H1 (cell line): ENCODE measurements around the gene KRTAP1-5. TPM values are rescaled to one million over a fixed set of nuclear protein-coding genes. Genes with fewer than 3 reads are reported as not detected.

ENCODE experiments used
- CTCF ChIA-PET: fragments of 300-600 bp; sonication (Branson Sonifier 250); formaldehyde crosslinking; loops from one replicate; lab custom pipeline; 2021; ENCODE audit not compliant: partially characterized antibody; lab: Charles Lee
- POLR2A ChIA-PET: fragments of 300-600 bp; sonication (Branson Sonifier 250); formaldehyde crosslinking; loops from one replicate; lab custom pipeline; 2021; ENCODE audit warnings: inconsistent platforms; ENCODE audit not compliant: partially characterized antibody; lab: Charles Lee
- DNase-seq, 2 experiments: peaks; one replicate each; pipeline versions ENCODE4 v3.0.0 to v3.0.0-alpha.2; 2010 to 2022; ENCODE audit warnings: low spot score in 2 of 2, low read depth in 1 of 2, mixed read lengths in 1 of 2
- FAIRE-seq: peaks from 2 replicates; lab custom pipeline; 2011; peaks lifted over from hg19 to GRCh38; lab: Jason Lieb, UNC
- H2AFZ ChIP-seq: 2 replicates; pipeline ENCODE4 v1.8.1; 2012; ENCODE audit warnings: low read length, inconsistent platforms
- H2AK5ac ChIP-seq: 2 replicates; pipeline ENCODE4 v1.6.1; 2013; ENCODE audit warnings: low read depth, low read length
- H2BK120ac ChIP-seq: replicated peaks from 2 replicates; pipeline ENCODE3; 2013; ENCODE audit warnings: low read depth, low read length, inconsistent platforms
- H2BK12ac ChIP-seq: 2 replicates; pipeline ENCODE4 v1.6.1; 2013; ENCODE audit warnings: low read depth, low read length
- H2BK15ac ChIP-seq: 2 replicates; pipeline ENCODE4 v1.6.1; 2013; ENCODE audit warnings: low read length
- H2BK20ac ChIP-seq: 2 replicates; pipeline ENCODE4 v1.6.1; 2013; ENCODE audit warnings: low read length
- H2BK5ac ChIP-seq: 2 replicates; pipeline ENCODE4 v1.6.1; 2013; ENCODE audit warnings: low read depth, low read length
- H3K14ac ChIP-seq: 2 replicates; pipeline ENCODE4 v1.6.1; 2013; ENCODE audit warnings: inconsistent platforms; ENCODE audit not compliant: insufficient read length
- H3K18ac ChIP-seq: 2 replicates; pipeline ENCODE4 v1.6.1; 2013; ENCODE audit warnings: low read length; ENCODE audit errors: extremely low read depth
- H3K23ac ChIP-seq: 2 replicates; pipeline ENCODE4 v1.6.1; 2013; ENCODE audit warnings: inconsistent platforms; ENCODE audit not compliant: insufficient read length
- H3K23me2 ChIP-seq: 2 replicates; pipeline ENCODE4 v1.6.1; 2013; ENCODE audit warnings: low read depth, low read length
- H3K27ac ChIP-seq: 2 replicates; pipeline ENCODE4 v1.6.1; 2011; ENCODE audit warnings: low read depth, low read length, inconsistent platforms
- H3K27me3 ChIP-seq, 4 experiments: replicated peaks in 1 of 4; 1 replicate in 1 of 4; 2 replicates in 3 of 4; pipeline versions ENCODE4 v1.6.1 to v1.8.1; 2011 to 2013; ENCODE audit warnings: low read length in 3 of 4, mild to moderate bottlenecking in 3 of 4, inconsistent platforms in 2 of 4, mixed read lengths in 2 of 4, moderate library complexity in 1 of 4; ENCODE audit not compliant: control insufficient read depth in 3 of 4, insufficient read depth in 3 of 4; ENCODE audit errors: extremely low read depth in 1 of 4
- H3K36me3 ChIP-seq, 4 experiments: 2 replicates each; pipeline versions ENCODE4 v1.6.1 to v1.8.1; 2011 to 2013; ENCODE audit warnings: mild to moderate bottlenecking in 4 of 4, low read length in 3 of 4, moderate library complexity in 2 of 4, control low read depth in 1 of 4, inconsistent platforms in 1 of 4; ENCODE audit not compliant: insufficient read depth in 4 of 4, control insufficient read depth in 2 of 4
- H3K4ac ChIP-seq: replicated peaks from 2 replicates; pipeline ENCODE3; 2013; ENCODE audit warnings: low read length, low read depth, mixed read lengths, inconsistent platforms; ENCODE audit not compliant: insufficient read length
- H3K4me1 ChIP-seq, 4 experiments: replicated peaks in 1 of 4; 1 replicate in 1 of 4; 2 replicates in 3 of 4; pipeline versions ENCODE4 v1.6.1 to v1.8.1; 2011 to 2013; ENCODE audit warnings: low read length in 3 of 4, inconsistent platforms in 2 of 4, mixed read lengths in 1 of 4; ENCODE audit not compliant: insufficient read depth in 4 of 4, control insufficient read depth in 3 of 4
- H3K4me2 ChIP-seq, 2 experiments: 2 replicates each; pipeline versions ENCODE4 v1.6.1 to v1.8.1; 2011 to 2013; ENCODE audit warnings: low read depth in 2 of 2, low read length in 2 of 2, control low read depth in 1 of 2, inconsistent platforms in 1 of 2, mild to moderate bottlenecking in 1 of 2; ENCODE audit not compliant: insufficient read depth in 1 of 2
- H3K4me3 ChIP-seq, 4 experiments: fragments of 200-600, 300-600 bp in 1 of 4; sonication (generic), shearing (Covaris generic), sonication (Bioruptor Twin) in 1 of 4; 2 replicates each; pipeline versions ENCODE4 v1.5.1 to v1.8.1; 2011 to 2016; ENCODE audit warnings: low read length in 4 of 4, low read depth in 3 of 4, control low read depth in 2 of 4, inconsistent platforms in 2 of 4, mild to moderate bottlenecking in 2 of 4, mixed read lengths in 1 of 4, moderate library complexity in 1 of 4; ENCODE audit not compliant: insufficient read depth in 2 of 4; ENCODE audit errors: extremely low read depth in 1 of 4
- H3K56ac ChIP-seq: replicated peaks from 2 replicates; pipeline ENCODE3; 2013; ENCODE audit warnings: low read depth, mild to moderate bottlenecking, mixed read lengths, low read length, inconsistent platforms; ENCODE audit not compliant: insufficient read length
- H3K79me1 ChIP-seq: 2 replicates; pipeline ENCODE4 v1.6.1; 2013; ENCODE audit warnings: low read depth, low read length, control low read depth
- H3K79me2 ChIP-seq, 2 experiments: 2 replicates each; pipeline versions ENCODE4 v1.6.1 to v1.8.1; 2012 to 2013; ENCODE audit warnings: low read length in 2 of 2, mild to moderate bottlenecking in 2 of 2, inconsistent platforms in 1 of 2; ENCODE audit not compliant: insufficient read depth in 2 of 2, control insufficient read depth in 1 of 2
- H3K9ac ChIP-seq, 4 experiments: replicated peaks in 1 of 4; 1 replicate in 1 of 4; 2 replicates in 3 of 4; pipeline versions ENCODE4 v1.6.1 to v1.8.1; 2011 to 2013; ENCODE audit warnings: low read depth in 3 of 4, low read length in 3 of 4, control low read depth in 2 of 4, mild to moderate bottlenecking in 2 of 4, moderate library complexity in 2 of 4, inconsistent platforms in 1 of 4; ENCODE audit errors: extremely low read depth in 1 of 4
- H3K9me3 ChIP-seq, 2 experiments: 2 replicates each; pipeline versions ENCODE4 v1.6.1 to v1.8.1; 2012 to 2013; ENCODE audit warnings: mild to moderate bottlenecking in 2 of 2, moderate library complexity in 2 of 2, control low read depth in 1 of 2, inconsistent platforms in 1 of 2, low read depth in 1 of 2, low read length in 1 of 2, mixed read lengths in 1 of 2; ENCODE audit not compliant: insufficient read depth in 2 of 2
- H4K20me1 ChIP-seq, 2 experiments: replicated peaks in 1 of 2; 2 replicates each; pipeline versions ENCODE3 to v1.8.1; 2011 to 2013; ENCODE audit warnings: inconsistent platforms in 2 of 2, low read length in 2 of 2, mild to moderate bottlenecking in 1 of 2; ENCODE audit not compliant: insufficient read depth in 2 of 2, control insufficient read depth in 1 of 2
- H4K5ac ChIP-seq: 2 replicates; pipeline ENCODE4 v1.6.1; 2013; ENCODE audit warnings: low read length, low read depth, mixed read lengths, inconsistent platforms; ENCODE audit not compliant: insufficient read length
- H4K8ac ChIP-seq: 2 replicates; pipeline ENCODE4 v1.8.0; 2013; ENCODE audit warnings: mild to moderate bottlenecking, moderate library complexity, low read length, inconsistent platforms; ENCODE audit not compliant: insufficient read depth; ENCODE audit errors: extremely low read depth
- H4K91ac ChIP-seq: replicated peaks from 2 replicates; pipeline ENCODE3; 2013; ENCODE audit warnings: low read length, mixed read lengths, inconsistent platforms; ENCODE audit not compliant: insufficient read length
- ASH2L ChIP-seq: fragments of 200-600, 300-600 bp; sonication (generic); IDR thresholded peaks from one replicate; pipeline ENCODE4 v1.7.1; 2017; ENCODE audit warnings: low read length
- BACH1 ChIP-seq: IDR thresholded peaks from 2 replicates; pipeline ENCODE4 v1.6.1; 2012; ENCODE audit warnings: low read length, improper control_type of control experiment
- HDAC6 ChIP-seq: IDR thresholded peaks from one replicate; pipeline ENCODE4 v1.7.1; 2012; ENCODE audit warnings: low read depth, mild to moderate bottlenecking, inconsistent platforms, low read length, moderate library complexity
- POU5F1 ChIP-seq: IDR thresholded peaks from 2 replicates; pipeline ENCODE4 v1.6.1; 2011; ENCODE audit warnings: low read depth, mild to moderate bottlenecking, low read length, moderate library complexity
- WGBS, 2 experiments: shearing (Covaris generic) in 1 of 2; methylation state at CpG; one replicate each; pipeline versions ENCODE4 v1.1.6 to v1.1.7; 2013 to 2015; ENCODE audit warnings: low lambda C conversion rate in 2 of 2, mixed read lengths in 2 of 2, inconsistent platforms in 1 of 2, low coverage in 1 of 2, missing lambda C conversion rate in 1 of 2; ENCODE audit not compliant: insufficient replicate concordance in 2 of 2, insufficient coverage in 1 of 2, insufficient read length in 1 of 2; ENCODE audit errors: extremely low coverage in 1 of 2, missing lambda C conversion rate in 1 of 2; 5-methylcytosine and 5-hydroxymethylcytosine counted together
- polyA plus RNA-seq, 7 experiments: library from polyadenylated mRNA; depleted of rRNA in 3 of 7; stranded (reverse) in 5 of 7; unstranded in 2 of 7; fragments of >200 nt in 5 of 7; fragments of 200-250 nt in 2 of 7; gene quantifications; 1 replicate in 5 of 7; 2 replicates in 1 of 7; 4 replicates in 1 of 7; pipeline versions ENCODE4 v1.2.1 to v1.2.3, GENCODE V29; 2011 to 2013; ENCODE audit warnings: missing spikeins in 2 of 7, mixed read lengths in 2 of 7
- total RNA-seq: library from RNA; stranded (reverse); fragmentation: NEBNext Ultra II Directional; extraction: Animal tissue kit (Norgen Biotek cat#: 25700); gene quantifications from 2 replicates; pipeline ENCODE4 v1.2.1, GENCODE V29; 2021

Gene KRTAP1-5
- total and polyA plus RNA-seq, 2 of the 8 experiments (the other 6 are each of a cell fraction or from before 2014, with no cell fraction given), result not detected

GRCh38 chr17:41049110-41049509 is 22.1 kb upstream of the KRTAP1-5 start:
- no peak overlapping the region for H2BK20ac ChIP-seq
- FAIRE-seq (no peak), DNase-seq (no peak)
- no peak overlapping the region for H2AK5ac ChIP-seq
- no peak overlapping the region for H2BK120ac ChIP-seq
- H3K4me3 ChIP-seq, result no peak overlapping the region
- H4K5ac ChIP-seq, result no peak overlapping the region
- POLR2A ChIA-PET, result no interaction called here
- H2AFZ ChIP-seq, result no peak overlapping the region
- H3K4me1 ChIP-seq, result peaks cover 0 to 2% (median 0%) of the 10 kb centered on the region in 4 experiments; a peak in 1 of 7 replicates
- no peak overlapping the region for H3K23ac ChIP-seq
- H2BK5ac ChIP-seq, result no peak overlapping the region
- H2BK12ac ChIP-seq, result no peak overlapping the region
- WGBS, 2 experiments, result 59% methylated on average over 2 of the region's 2 CpGs; no CpG with 5 or more reads in 1 of the 2 experiments
- H3K4ac ChIP-seq, result no peak overlapping the region
- TF ChIP-seq BACH1 (no peak), HDAC6 (no peak), ASH2L (no peak), POU5F1 (no peak)
- H3K36me3 ChIP-seq, result no peaks in the 10 kb centered on the region
- H3K9me3 ChIP-seq, result no peaks in the 10 kb centered on the region
- CTCF ChIA-PET, result interaction anchor here (0.6 to 1.0 kb wide), 3 partner anchors 10 to 85 kb away, joined by 3 read pairs; no protein-coding TSS in a partner anchor
- H4K8ac ChIP-seq, result no peak overlapping the region
- no peaks in the 10 kb centered on the region for H3K79me2 ChIP-seq
- H3K9ac ChIP-seq, result no peak overlapping the region
- no peak overlapping the region for H3K56ac ChIP-seq
- H2BK15ac ChIP-seq, result no peak overlapping the region
- H3K23me2 ChIP-seq, result no peaks in the 10 kb centered on the region
- no peak overlapping the region for H3K18ac ChIP-seq
- H3K79me1 ChIP-seq, result no peaks in the 10 kb centered on the region
- H3K4me2 ChIP-seq, result no peak overlapping the region
- H3K14ac ChIP-seq, result no peak overlapping the region
- H3K27me3 ChIP-seq, result no peaks in the 10 kb centered on the region
- H3K27ac ChIP-seq, result no peak overlapping the region
- H4K20me1 ChIP-seq, result no peaks in the 10 kb centered on the region
- no peak overlapping the region for H4K91ac ChIP-seq
